SK-N-MC (cell line): ENCODE data around the gene MTFP1.
A peak's percentile ranks its signal among the peaks of the same experiment; 100 is the strongest.
"Not testable (repeated sequence)": the region's sequence is repeated elsewhere in the genome, so short reads cannot be mapped to it uniquely, and the experiment has no call there.

Experiments used
- DNase-seq: peaks from one replicate; pipeline ENCODE4 v3.0.0-alpha.2; 2011; ENCODE audit warnings: low read depth, low spot score
- H3K27ac ChIP-seq: fragments of 200-600 bp; sonication (generic); 2 replicates; pipeline ENCODE4 v1.5.1; 2016; ENCODE audit warnings: mixed run types
- H3K36me3 ChIP-seq: fragments of 200-600 bp; sonication (generic); 2 replicates; pipeline ENCODE4 v1.6.1; 2017; ENCODE audit warnings: antibody characterized with exemption, low read length, mixed read lengths; ENCODE audit not compliant: insufficient read depth
- H3K4me3 ChIP-seq: fragments of 200-600 bp; sonication (generic); 2 replicates; pipeline ENCODE4 v1.5.1; 2016
- H3K9ac ChIP-seq: fragments of 200-600 bp; sonication (generic); 2 replicates; pipeline ENCODE4 v1.8.0; 2017; ENCODE audit warnings: mixed run types, mixed read lengths; ENCODE audit not compliant: insufficient read length
- H3K9me3 ChIP-seq: fragments of 200-600 bp; sonication (generic); 2 replicates; pipeline ENCODE4 v1.6.1; 2017; ENCODE audit warnings: low read depth, mild to moderate bottlenecking, antibody characterized with exemption, low read length, moderate library complexity, mixed read lengths
- EZH2 ChIP-seq: fragments of 200-600 bp; sonication (generic); IDR thresholded peaks from one replicate; pipeline ENCODE4 v1.6.1; 2017; ENCODE audit warnings: antibody characterized with exemption
- FOXP2 ChIP-seq: optimal IDR thresholded peaks from 2 replicates; pipeline ENCODE3; 2011; ENCODE audit warnings: mild to moderate bottlenecking, moderate library complexity; ENCODE audit not compliant: insufficient read depth; ENCODE audit errors: extremely low read length, control extremely low read depth
- POLR2AphosphoS5 ChIP-seq: IDR thresholded peaks from 2 replicates; pipeline ENCODE4 v1.6.1; 2012; ENCODE audit warnings: mild to moderate bottlenecking, low read depth, low read length, borderline replicate concordance

Gene MTFP1

DNA sequence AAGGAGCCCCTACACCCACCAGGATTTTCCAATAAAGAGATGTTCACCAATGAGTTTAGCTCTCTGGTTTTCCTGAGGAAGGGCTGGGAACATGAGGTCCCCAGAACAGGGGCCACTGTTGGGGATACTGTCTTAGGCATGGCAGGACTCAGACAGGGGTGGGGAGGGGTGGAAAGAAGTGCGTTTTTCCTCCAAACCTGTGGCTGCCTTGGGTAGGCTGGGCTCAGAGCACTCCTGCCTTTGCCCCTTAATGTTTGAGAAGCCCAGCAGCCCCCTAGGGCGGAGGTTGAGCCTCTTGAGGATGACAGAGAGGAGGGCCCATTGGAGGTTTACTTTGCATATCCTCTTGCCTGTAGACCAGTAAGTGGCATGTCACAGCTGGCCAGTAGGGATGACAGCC is 10.6 kb downstream of the MTFP1 start:
- H3K27ac ChIP-seq, result peak overlapping the region; percentile 94
- no peaks in the 10 kb centered on the region for H3K36me3 ChIP-seq
- peak overlapping the region; percentile 79 for H3K4me3 ChIP-seq
- TF ChIP-seq EZH2, result no peak
- TF ChIP-seq POLR2AphosphoS5, result no peak
- no peak for TF ChIP-seq FOXP2
- no peaks in the 10 kb centered on the region for H3K9me3 ChIP-seq
- peak overlapping the region; percentile 63 for H3K9ac ChIP-seq
- DNase-seq, result no peak

DNA sequence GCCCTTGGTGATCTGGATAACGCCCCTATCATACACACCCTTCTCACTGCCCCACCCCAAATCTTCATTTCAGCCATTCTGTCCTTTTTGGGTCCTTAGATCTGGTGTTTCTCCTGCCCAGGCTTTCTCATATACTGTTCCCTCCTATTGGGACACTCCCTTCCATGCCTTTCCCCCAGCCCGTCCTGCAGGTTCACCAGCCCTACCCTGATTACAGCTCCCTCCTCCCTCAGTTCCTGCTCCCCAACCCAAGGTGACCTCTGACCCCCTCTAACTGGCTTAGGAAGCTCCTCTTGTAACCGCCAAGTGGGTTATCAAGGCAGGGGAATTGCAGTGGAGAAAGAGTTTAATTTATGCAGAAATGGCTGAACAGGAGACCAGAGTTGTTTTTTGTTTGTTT is 13.0 kb downstream of the MTFP1 start:
- TF ChIP-seq POLR2AphosphoS5 (no peak), FOXP2 (no peak), EZH2 (no peak)
- DNase-seq, result no peak
- no peak overlapping the region for H3K27ac ChIP-seq
- no peaks in the 10 kb centered on the region for H3K9me3 ChIP-seq
- H3K9ac ChIP-seq, result no peak overlapping the region
- H3K4me3 ChIP-seq, result no peak overlapping the region
- H3K36me3 ChIP-seq, result no peaks in the 10 kb centered on the region

GRCh38 chr22:30439226-30439625 is 13.7 kb downstream of the MTFP1 start:
- H3K9me3 ChIP-seq, result no peaks in the 10 kb centered on the region
- no peak overlapping the region for H3K9ac ChIP-seq
- DNase-seq, result no peak
- no peak overlapping the region for H3K27ac ChIP-seq
- H3K4me3 ChIP-seq, result no peak overlapping the region
- TF ChIP-seq POLR2AphosphoS5 (no peak), FOXP2 (no peak), EZH2 (no peak)
- no peaks in the 10 kb centered on the region for H3K36me3 ChIP-seq

- Histone ChIP-seq H3K27ac (no peak overlapping the region), H3K4me3 (no peak overlapping the region), H3K9ac (no peak overlapping the region), H3K9me3 (no peaks in the 10 kb centered on the region), H3K36me3 (no peaks in the 10 kb centered on the region)
- TF ChIP-seq POLR2AphosphoS5 (no peak), EZH2 (no peak), FOXP2 (no peak)
- DNase-seq, result no peak
Observed at GRCh38 chr22:30439836-30440235, 14.3 kb downstream of the MTFP1 start.

DNA sequence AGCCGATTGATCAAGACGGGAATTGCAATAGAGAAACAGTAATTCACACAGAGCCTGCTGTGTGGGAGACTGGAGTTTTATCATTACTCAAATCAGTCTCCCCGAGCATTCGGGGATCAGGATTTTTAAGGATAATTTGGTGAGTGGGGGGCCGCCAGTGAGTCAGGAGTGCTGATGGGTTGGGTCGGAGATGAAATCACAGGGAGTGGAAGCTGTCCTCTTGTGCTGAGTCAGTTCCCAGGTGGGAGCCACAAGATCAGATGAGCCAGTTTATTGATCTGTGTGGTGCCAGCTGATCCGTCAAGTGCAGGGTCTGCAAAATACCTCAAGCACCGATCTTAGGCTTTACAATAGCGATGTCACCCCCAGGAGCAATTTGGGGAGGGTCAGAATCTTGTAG is 15.5 kb downstream of the MTFP1 start:
- H3K9ac ChIP-seq, result no peak overlapping the region
- no peaks in the 10 kb centered on the region for H3K9me3 ChIP-seq
- DNase-seq, result no peak
- TF ChIP-seq FOXP2 (no peak), POLR2AphosphoS5 (no peak), EZH2 (no peak)
- no peak overlapping the region for H3K27ac ChIP-seq
- H3K36me3 ChIP-seq, result no peaks in the 10 kb centered on the region
- no peak overlapping the region for H3K4me3 ChIP-seq

GRCh38 chr22:30444632-30445437 is 19.3 kb downstream of the MTFP1 start:
- no peak for DNase-seq
- Histone ChIP-seq H3K4me3 (0 out of 2 replicates have a peak overlapping the region, but pooled peaks have one; percentile 14), H3K27ac (no peak overlapping the region)

GRCh38 chr22:30445438-30446145 is 20.0 kb downstream of the MTFP1 start:
- H3K27ac ChIP-seq, result no peak overlapping the region
- TF ChIP-seq FOXP2 (no peak), POLR2AphosphoS5 (no peak), EZH2 (no peak)
- no peaks in the 10 kb centered on the region for H3K36me3 ChIP-seq
- H3K9ac ChIP-seq, result no peak overlapping the region
- no peak for DNase-seq
- 0 out of 2 replicates have a peak overlapping the region, but pooled peaks have one; percentile 14 for H3K4me3 ChIP-seq
- H3K9me3 ChIP-seq, result no peaks in the 10 kb centered on the region

More at GRCh38 chr22:30444632-30445437, 19.3 kb downstream of the MTFP1 start:
- Histone ChIP-seq H3K9ac (no peak overlapping the region), H3K36me3 (no peaks in the 10 kb centered on the region), H3K9me3 (no peaks in the 10 kb centered on the region)
- TF ChIP-seq FOXP2 (no peak), POLR2AphosphoS5 (no peak), EZH2 (no peak)

GRCh38 chr22:30447656-30448055 is 22.1 kb downstream of the MTFP1 start:
- Histone ChIP-seq H3K9ac (no peak overlapping the region), H3K4me3 (no peak overlapping the region), H3K9me3 (no peaks in the 10 kb centered on the region), H3K27ac (no peak overlapping the region), H3K36me3 (no peaks in the 10 kb centered on the region)
- TF ChIP-seq POLR2AphosphoS5 (no peak), EZH2 (no peak), FOXP2 (no peak)
- no peak for DNase-seq

DNA sequence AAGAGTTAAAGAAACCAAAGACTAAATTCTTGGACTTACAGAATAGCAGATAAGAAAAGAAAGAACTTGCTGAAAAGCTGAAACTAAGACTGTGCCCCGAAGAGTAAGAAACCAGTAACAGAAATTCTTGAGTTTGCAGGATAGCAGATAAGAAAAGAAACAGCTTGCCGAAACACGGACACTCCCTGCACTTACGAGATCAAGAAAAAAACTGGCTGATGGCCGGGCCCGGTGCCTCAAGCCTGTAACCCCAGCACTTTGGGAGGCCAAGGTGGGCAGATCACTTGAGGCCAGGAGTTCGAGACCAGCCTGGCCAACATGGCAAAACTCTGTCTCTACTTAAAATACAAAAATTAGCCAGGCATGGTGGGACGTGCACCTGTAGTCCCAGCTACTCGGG is 25.9 kb downstream of the MTFP1 start:
- DNase-seq, H3K36me3 ChIP-seq, H3K9me3 ChIP-seq, H3K27ac ChIP-seq, H3K9ac ChIP-seq, H3K4me3 ChIP-seq: not testable (repeated sequence)
